Skin of body (tissue), 2 donors: ENCODE results near the gene ECE2. TPM values are rescaled to one million over a fixed set of nuclear protein-coding genes. Genes with fewer than 3 reads are reported as not detected.

Experiments used
- DNase-seq: peaks from one replicate; lab custom pipeline; 2025; lab: John Stamatoyannopoulos, UW
- total RNA-seq: library from RNA; depleted of rRNA; stranded (reverse); fragments of >200 nt; gene quantifications from one replicate; pipeline ENCODE4 v1.2.3, GENCODE V29; 2014

ECE2 gene
- total RNA-seq: not detected

DNA sequence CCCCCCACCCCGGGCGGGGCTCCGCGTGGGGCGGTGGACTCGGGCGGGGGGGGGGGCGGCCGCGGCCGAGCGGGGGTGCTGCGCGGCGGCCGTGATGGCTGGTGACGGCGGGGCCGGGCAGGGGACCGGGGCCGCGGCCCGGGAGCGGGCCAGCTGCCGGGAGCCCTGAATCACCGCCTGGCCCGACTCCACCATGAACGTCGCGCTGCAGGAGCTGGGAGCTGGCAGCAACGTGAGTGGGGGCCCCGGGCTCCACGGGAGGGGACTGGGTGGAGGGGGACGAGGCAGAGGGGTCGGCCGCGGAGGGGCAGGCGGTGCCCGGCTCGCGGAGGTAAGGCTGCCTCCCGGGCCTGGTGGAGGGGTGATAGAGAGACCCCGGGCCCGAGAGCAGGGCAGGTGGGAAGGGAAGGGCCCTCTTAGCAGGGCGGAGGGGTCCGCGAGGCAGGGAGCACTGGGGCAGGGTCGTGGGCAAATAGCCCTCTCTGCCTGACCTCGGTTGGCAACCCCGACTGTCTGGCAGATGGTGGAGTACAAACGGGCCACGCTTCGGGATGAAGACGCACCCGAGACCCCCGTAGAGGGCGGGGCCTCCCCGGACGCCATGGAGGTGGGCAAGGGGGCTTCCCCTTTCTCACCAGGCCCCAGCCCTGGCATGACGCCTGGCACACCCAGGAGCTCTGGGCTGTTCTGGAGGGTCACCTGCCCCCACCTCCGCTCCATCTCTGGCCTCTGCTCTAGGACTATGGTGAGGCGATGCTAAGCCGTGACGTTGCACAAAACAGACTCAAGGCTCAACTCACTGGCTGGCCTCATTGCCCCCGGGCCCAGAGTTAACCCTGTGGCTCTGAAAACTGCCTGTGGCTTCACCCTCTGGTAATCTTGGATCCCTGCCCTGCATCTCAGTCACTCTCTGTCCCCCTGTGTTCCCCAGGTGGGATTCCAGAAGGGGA, at the start of gene ECE2:
ECE2 (plus strand) TSS at position 62 of the 950 bp plus-strand sequence; CDS start at position 194, 132 bp downstream.
- DNase-seq: no peak

DNA sequence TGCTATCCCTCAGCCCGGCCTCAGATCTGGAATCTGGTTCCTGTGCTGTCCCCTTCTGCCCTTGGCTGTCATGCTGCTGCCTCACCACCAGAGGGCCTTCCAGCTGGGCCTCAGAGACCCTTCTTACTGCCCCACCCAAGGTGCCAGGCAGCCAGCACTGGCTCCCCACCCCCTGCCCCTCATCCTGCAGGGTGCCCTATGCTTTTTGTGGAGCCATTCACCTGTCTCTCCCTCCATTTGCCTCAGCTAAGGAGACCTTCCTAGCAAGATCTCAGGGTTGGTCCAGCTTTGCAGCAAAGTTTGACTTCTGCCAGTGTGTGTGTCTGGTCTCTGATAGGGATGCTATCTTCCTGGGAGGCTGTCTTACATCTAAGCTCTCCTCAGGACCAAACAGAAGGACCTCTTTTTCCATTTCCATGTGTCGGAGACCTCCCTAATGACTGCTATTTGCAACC, 48.3 kb upstream of the ECE2 start:
- DNase-seq: no peak

DNA sequence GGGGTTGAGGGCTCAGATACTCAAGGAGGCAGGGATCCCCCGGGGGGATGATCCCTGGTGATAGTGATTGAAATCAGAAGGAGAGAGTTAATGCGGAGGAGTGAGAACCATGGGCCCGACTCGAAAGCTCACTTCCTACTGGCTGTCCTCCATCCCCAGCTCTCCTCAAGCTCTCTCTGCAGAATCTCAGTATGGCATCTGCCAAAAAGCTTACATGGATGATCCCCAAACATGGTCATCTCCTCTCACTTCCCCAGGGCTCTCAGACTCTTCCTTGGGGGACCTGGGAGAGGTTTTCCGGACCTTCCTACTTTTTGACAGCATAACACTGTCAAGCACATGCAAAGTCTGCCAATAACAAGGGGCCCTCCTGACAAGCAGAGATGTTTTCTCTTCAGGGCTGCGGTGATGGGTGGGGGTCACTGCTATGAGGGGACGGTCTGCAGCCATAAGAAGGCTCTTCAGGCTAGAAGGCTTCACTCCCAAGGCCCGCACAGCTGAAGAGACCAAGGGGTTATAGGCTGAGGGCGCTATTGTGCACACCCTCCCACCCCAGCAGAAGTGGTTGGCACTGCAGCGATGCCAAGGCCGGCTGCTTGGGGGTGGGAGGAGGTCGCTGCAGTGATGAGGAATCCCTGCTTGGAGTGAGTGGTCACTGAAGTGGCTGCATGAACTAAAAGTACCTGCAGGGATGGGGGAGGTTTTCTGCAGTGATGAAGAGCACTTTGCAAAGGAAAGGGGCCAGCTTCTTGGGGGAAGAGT, 47.3 kb upstream of the ECE2 start:
- DNase-seq: no peak

DNA sequence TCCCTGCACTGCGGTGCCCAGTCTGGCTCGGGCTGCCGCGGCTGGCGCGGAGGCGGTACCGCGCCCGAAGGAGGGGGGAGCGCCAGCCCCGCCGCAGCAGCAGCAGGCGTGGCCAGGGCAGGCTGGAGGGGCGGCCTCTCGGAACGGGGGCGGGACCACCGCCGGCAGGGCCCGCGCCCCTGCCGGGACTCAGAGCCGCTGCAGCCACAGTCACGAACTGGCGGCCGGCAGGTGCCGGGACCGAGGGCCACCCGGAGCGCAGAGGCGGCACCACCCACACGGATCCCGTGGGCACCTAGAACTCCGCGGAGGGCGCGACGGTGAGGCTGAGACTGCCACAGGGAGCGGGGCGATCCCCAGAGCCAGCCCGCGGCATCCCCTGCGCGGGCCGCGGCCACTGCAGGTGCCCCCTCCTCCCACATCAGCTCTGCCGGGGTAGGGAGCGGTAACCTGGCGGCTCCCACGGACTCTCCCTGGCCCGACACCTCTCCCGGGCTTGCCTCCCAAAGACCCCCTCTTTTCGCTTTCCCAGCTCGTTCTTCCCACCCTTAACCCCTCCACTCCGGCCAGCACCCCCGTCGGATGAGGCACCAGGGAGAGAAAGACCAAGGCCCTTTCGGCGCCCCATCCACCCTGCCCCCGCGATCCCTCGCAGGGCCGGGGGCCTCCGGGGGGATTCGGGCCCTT, 46.3 kb upstream of the ECE2 start, which contains the start of gene VWA5B2:
VWA5B2 (plus strand) TSS at position 192 of the 687 bp plus-strand sequence. CDS start 944 bp downstream, outside the sequence.
- DNase-seq: no peak

DNA sequence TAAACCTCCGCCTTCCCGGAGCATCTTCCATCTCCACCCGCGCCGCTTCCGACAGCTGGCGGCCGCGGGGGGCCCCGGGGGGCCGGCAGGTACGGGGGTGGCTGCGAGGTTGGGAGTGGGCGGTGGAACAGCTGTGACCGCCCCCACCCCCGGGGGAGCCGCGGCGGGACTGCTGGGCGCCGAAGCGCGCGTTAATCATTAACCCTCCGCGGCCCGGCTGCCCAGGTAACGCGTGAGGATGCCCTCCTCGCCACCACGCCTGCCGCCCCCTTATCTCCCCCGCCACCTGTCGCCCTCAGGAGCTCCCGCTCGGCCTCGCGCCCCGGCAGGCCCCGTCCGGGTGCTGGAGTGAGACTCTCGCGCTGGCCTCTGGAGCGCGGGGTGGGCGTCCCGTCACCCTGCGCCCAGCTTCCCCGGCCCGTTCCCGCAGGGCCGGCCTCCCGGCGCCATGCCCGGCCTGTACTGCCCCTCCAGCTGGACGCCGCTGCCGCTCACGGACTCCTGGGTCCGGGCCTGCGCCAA, 45.7 kb upstream of the ECE2 start:
- no peak for DNase-seq

DNA sequence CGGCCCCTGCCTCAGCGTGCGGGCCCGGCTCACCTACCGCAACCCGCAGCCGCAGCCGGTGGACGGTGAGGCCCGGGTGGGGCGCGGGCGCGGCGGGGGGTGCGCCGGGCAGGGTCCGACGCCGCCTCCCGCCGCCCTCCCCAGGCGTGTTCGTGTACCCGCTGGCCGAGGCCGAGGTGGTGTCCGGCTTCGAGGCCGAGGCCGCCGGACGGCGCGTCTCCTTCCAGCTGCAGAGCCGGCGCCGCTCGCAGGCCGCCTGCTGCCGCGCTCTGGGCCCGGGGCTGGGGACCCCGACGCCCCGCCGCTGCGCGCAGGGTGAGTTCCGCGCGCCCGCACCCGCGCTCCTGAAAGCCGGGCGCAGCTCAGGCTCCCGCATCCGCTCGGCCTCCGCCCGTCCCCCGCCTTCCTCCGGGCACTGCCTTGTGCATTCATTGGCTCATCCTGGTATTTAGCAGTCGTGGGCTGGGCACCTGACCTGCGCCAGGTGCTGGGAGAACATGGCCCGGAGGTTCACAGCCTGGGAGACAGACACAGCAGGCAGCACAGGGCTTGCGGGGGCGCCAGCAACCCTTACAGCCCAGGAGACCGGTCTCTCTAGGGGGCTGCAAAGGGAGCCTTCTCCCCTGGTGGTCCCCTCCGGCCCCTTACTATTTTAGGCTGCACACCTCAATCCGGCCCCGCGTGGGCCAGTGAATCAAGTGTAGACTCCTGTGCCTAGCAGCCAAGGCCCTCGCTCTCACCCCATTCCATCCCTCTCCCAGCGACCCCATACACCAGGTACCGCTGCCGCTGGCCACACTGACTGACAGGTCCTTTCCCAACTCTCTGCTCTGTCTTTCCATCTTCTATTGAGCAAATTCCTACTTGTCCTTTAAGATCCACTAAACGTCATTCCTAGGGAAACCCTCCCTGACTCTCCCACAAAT, 45.0 kb upstream of the ECE2 start:
- DNase-seq: no peak

DNA sequence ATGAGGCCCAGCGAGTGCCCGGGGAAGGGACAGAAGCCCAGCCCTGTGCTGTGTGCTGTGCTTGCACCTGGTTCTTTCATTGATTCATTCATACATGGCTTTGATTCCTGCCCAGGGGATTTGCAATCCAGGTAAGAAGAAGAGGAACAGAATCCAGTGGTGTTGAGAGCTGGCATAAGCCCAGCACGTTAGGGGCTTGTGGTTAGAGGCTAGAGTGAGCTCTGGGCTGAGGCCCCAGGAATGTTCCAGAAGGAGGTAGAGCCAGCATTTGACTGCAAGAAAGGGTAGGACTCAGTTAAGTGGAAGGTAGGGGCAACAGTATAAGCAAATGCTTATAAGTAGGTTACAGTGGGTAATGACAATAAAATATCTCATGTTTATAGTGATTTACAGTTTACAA, 44.2 kb upstream of the ECE2 start:
- DNase-seq: no peak

DNA sequence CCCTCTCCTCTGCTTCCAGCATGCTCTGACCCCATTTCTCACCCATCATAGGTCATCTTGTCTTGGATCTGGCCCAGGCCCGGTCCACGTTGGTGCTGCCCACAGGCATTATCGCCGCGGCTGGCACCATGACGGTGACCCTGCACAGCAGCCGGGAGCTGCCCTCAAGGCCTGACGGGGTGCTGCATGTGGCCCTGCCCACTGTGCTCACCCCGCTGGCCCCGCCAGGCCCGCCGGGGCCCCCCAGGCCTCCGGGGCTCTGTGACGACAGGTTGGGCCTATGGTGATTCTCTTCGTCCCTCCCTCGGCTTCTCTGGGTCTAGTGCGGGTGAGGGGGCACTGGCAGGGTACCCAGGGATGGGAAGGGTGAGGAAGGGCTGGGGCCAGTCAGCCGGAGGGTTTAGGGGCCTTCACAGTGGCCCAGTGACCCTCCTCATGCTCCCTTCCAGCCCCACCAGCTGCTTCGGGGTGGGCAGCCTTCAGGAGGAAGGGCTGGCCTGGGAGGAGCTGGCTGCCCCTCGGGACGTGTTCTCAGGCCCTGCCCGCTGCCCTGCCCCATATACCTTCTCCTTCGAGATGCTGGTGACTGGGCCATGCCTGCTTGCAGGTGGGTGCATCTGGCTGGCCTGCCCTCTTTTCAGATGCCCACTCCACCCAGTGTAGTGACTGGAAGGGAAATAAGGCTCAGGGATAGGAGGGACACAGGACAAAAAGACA, 42.5 kb upstream of the ECE2 start:
- no peak for DNase-seq

DNA sequence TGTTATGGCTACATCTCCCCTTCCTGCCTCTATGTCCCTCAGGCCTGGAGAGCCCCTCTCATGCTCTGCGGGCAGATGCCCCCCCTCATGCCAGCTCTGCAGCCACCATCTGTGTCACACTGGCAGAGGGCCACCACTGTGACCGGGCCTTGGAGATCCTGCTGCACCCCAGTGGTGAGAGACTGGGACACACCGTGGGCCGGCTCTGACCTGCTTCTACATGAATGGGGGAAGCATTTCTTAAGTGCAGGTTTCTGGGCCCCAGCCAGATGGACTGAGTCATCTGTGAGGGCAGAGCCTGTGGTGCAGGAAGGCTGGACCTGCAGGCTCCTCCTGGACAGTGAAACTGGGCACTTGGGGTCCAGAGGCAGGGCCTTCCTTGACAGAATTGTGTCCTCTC, 41.6 kb upstream of the ECE2 start:
- DNase-seq: no peak

DNA sequence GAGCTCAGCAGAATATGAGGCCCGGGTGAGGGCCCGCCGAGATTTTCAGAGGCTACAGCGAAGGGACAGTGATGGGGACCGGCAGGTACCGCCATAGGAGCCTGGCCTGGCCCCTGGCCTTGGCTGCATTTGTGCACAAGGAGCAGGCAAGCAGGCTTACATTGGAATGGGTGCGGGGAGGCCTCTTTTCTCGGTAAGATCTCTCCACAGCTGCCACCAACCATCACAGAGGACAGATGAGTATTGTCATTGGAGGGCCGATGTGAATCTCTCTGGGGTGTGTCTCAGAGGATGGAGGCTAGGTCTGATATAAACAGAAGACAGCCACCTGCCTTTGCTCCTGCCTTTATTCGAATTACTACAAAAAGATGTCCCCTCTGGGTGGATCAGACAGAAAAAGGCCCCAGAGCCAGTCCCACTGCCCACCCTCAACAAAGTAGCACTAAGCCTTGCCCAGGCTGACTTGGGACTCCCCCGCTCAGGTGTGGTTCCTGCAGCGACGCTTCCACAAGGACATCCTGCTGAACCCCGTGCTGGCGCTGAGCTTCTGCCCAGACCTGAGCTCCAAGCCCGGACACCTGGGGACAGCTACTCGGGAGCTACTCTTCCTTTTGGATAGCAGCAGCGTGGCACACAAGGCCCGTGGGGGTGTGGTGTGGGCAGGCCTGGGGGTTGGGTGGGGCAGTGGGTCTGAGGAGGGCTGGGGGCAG, 41.0 kb upstream of the ECE2 start:
- DNase-seq: no peak

DNA sequence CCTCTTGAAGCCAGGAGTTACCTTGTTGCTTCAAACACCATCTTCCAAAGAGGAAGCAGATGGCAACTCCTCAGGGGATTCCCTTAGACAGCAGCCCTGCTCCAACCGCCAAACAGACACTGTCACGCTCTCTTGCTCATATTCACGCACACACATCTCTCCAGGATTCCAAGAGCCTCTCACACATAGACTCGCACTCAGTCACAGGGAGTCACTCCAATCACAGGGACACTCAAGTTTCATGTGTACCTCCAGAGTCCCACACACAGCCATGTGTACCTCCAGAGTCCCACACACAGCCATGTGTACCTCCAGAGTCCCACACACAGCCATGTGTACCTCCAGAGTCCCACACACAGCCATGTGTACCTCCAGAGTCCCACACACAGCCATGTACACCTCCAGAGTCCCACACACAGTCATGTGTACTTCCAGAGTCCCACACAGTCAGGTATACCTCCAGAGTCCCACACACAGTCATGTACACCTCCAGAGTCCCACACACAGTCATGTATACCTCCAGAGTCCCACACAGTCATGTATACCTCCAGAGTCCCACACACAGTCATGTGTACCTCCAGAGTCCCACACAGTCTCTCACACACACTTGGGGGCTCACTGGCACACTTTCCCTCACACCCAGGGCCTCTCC, 40.3 kb upstream of the ECE2 start:
- DNase-seq: no peak

DNA sequence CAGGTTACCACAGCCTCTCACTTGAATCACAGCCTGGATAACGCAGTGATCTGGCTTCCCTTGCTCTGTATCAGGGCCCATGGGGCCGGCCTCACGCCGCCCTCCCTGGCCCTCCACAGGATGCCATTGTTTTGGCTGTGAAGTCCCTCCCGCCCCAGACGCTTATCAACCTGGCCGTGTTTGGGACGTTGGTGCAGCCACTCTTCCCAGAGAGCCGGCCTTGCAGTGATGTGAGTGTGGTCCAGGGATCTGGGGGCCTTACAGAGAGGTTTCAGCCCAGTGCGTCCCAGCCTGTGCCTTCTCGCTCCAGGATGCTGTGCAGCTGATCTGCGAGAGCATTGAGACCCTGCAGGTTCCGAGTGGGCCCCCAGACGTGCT, 39.8 kb upstream of the ECE2 start:
- no peak for DNase-seq

DNA sequence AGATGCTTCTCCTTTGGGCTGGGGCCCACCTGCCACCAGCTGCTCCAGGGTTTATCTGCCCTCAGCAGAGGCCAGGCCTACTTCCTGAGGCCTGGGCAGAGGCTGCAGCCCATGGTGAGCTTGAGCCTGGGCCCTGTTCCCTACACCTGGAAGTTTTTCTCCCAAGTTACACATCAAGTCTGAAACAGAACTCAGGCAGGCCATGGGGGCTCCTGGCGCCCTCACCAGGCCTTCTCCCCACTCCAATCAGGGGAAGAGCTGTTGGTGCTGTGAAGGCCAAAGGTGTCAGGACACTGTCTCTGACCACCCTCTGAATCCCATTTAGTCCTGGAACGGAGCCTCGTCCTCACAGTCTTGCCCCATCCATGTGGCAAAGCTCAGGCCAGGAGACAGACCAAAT, 39.2 kb upstream of the ECE2 start:
- no peak for DNase-seq

DNA sequence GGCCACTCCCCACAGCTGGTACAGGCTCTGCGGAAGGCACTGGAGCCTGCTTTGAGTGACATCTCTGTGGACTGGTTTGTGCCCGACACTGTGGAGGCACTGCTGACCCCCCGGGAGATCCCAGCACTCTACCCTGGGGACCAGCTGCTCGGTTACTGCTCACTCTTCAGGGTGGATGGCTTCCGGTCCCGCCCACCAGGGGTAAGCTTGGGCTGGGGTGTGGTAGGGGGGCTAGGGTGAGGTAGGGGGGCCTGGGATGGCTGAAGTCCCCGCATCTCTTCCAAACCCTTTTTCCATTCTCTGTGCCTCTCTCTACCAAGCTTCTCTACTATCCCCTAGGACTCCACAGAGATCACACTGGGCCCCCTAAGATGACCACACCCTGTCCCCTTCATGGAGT, 38.6 kb upstream of the ECE2 start:
- DNase-seq: no peak

DNA sequence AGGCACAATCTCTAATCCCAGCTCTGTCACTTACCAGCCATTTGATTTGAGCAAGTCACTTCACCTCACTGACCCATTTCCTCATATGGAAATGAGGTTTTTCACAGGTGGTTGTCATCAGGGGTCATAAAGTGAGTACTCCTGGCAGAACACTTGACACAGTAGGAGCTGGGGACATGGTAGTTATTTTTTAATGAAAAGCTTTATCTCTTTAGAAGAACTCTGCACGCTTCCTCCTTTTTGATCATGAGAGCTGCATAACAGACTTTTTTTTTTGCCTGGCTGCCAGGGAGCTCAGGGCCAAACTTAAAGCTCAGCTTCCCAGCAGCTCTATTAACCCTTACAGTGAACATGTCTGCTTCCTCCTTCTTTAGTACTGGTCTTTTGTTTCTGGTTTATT, 38.0 kb upstream of the ECE2 start:
- no peak for DNase-seq

DNA sequence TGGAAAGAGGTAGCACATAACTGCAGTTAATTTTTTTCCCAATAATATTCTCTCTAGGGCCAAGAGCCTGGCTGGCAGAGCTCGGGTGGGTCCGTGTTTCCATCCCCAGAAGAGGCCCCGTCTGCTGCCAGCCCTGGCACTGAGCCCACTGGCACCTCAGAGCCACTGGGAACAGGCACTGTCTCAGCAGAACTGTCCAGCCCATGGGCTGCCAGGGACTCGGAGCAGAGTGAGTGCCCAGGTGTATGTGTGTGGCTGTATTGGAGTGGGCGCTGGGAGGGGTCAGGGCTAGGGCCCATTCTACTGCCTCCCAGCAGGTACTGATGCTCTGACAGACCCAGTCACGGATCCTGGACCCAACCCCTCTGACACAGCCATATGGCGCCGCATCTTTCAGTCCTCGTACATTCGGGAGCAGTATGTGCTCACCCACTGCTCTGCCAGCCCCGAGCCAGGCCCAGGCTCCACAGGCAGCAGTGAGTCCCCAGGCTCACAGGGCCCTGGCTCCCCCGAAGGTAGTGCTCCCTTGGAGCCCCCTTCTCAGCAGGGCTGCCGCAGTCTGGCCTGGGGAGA, 37.5 kb upstream of the ECE2 start:
- DNase-seq: no peak

DNA sequence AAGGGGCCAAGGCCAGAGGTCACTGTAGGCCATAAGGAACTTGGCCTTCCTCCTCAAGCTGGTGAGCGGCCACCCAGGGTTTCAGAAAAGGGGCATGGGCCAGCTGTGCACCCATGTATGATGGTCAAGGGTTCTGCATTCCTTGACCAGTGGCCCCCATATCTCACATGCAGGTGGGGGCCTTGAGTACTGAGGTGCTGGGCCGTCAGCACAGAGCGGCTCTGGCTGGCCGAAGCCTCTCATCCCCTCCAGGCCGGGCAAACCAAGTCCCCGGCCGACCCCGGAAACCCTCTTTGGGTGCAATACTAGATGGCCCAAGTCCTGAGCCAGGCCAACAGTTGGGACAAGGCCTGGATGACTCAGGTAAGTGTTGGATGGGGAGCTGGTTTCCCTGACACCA, 36.6 kb upstream of the ECE2 start:
- no peak for DNase-seq

DNA sequence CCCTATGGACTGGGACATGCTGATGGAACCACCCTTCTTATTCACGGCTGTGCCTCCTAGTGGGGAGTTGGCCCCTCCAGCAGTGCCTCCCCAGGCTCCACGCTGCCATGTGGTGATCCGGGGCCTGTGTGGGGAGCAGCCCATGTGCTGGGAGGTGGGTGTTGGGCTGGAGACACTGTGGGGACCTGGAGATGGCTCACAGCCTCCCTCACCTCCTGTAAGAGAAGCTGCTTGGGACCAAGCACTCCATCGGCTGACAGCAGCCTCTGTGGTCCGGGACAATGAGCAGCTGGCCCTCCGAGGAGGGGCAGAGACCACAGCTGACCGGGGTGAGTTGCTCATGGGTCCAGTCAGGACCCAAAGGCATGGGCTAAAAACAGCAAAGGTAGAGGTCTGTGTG, 36.1 kb upstream of the ECE2 start:
- DNase-seq: no peak
